EH (cell line): ENCODE measurements around the gene VWA5B2.
A peak's percentile ranks its signal among the peaks of the same experiment; 100 is the strongest.
"Not testable (repeated sequence)": the region's sequence is repeated elsewhere in the genome, so short reads cannot be mapped to it uniquely, and the experiment has no call there.

ENCODE experiments used
- DNase-seq: peaks from one replicate; pipeline ENCODE4 v3.0.0-alpha.2; 2015; ENCODE audit warnings: low read depth

Gene VWA5B2

GRCh38 chr3:184241447-184242296, 12.3 kb downstream of the VWA5B2 start:
- peak; percentile 28 for DNase-seq

DNA sequence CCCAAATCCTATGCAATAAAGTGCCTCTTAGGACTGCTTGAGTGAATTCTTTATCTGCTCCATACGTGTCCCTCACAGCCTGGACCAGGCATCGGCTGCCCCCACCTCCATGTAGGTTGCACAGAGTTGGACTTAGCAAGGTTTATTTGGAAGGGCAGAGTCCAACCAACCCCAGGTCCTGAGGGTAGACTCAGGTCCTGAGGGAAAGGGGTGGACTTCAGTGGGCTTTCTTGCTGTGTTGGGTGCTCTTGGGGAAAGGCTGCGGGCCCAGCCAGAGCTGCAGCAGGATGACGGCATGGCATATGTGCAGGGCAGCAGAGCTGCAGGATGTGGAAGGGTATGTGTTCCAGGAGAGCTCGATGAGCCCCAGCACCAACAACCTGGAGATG, 12.9 kb downstream of the VWA5B2 start:
- DNase-seq: no peak

- DNase-seq: peak; percentile 82
These were observed 19.3 kb downstream of the VWA5B2 start, which contains the start of gene ALG3 for GRCh38 chr3:184248454-184249411. ALG3 (minus strand) TSS chr3:184248962; CDS start chr3:184248940, 22 bp downstream.

GRCh38 chr3:184249412-184250166, 20.2 kb downstream of the VWA5B2 start, which contains the start of gene EEF1AKMT4:
EEF1AKMT4 (plus strand) TSS chr3:184249672; CDS start chr3:184249695, 23 bp downstream.
- DNase-seq: peak; percentile 98

DNA sequence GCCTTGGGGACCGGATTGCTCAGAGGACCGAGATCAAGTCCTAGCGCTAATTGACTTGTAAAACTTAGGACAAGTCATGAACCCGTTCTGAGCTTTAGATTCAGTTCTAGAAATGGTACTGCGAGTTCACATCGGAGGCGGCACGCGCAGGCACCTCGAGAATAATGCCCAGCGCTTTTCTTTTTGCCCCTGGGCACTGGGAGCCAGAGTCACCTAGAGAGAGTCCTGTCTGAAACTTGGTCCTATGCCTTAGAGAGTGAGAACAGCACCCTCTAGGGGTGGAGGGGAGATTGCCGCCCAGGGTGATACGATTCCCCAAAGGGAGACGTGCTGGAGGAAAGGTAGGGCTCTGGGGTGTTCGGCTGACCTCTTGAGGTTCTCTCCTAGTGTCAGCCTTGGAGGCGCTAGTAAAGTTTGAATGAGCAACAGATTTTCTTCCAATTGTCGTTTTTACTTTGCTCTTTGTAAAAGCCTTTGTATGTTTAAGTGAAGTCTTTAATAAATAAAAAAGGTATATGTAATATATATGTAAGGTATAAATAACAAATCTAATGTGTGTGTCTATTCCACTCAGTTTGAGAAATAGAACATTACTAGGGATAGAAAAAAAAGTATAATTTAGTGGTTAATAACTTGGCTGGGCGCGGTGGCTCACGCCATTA, 20.9 kb downstream of the VWA5B2 start:
- DNase-seq: peak; percentile 88

DNA sequence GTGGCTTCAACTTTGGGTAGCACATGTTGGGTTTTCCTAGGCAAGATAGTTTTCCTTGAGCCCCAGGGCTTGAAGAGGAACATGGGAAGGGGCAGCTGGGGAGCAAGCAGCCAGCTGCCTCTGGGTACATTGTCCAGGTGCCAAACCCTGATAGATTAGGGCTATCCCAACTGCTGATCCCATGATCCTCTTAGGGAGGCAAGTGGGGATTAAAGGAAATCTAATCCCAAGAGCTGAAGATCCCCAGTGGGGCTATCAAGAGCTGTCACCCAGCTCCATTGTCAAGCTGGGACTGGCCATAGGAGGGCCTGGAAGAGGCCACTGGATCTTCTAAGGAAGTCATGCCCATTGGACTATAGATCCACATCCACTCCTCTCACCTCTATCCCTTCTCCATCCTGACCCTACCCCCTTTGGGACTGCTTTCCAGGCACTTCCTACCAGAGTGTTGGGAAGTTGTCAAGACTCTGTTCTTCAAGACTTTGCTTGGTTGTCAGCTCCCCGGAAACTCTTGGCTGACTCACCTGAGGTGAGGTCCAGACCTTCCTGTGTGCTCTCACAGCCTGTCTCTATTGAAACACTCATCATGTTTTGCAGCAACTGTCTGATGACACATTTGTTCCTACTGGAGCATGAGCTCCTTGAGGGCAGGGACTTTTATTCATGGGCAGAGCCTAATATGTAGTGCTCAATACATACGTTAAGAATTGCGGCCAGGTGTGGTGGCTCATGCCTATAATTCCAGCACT, 26.1 kb downstream of the VWA5B2 start:
- no peak for DNase-seq

DNA sequence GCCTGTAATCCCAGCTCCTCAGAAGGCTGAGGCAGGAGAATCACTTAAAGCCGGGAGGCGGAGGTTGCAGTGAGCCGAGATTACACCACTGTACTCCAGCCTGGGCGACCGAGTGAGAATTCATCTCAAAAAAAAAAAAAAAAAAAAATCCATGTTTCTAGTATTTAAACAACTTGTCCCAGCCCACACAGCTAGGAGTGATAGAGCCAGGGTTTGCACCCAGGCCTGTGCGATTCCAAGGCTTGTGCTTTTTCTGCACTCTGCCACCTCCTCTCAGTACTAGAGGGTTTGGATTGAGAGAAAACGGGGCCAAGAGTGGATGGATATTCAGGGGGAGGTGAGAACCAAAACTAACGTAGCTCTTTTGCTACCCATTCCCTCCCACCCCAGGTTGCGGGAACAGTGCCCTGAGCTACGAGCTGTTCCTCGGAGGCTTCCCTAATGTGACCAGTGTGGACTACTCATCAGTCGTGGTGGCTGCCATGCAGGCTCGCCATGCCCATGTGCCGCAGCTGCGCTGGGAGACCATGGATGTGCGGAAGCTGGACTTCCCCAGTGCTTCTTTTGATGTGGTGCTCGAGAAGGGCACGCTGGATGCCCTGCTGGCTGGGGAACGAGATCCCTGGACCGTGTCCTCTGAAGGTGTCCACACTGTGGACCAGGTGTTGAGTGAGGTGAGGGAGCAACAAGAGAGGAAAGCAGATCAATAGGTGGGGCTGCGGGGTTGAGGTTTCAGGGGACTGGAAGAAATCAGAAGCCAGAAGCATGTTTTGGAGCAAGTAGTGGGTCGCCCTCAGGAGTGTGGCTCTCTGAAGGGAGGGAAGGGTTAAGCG, 27.9 kb downstream of the VWA5B2 start:
- no peak for DNase-seq

DNA sequence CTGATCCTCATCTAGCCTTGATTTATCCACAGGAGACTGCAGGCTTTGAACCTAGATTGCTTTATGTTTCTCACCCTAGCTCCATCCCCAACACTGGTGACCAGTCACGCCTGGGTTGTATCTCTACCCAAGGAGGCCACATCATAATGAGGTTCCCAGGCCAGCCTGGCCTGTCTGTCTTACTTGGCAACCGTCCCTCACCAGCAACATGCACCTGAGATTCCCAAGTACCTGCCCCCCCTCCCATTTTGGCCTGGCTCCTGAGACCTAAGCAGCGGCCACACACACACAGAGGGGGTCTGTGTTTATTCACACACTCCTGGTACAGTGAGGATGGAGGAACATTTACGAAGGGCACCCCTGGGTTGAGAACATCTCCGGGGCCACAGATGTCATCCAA, 29.5 kb downstream of the VWA5B2 start:
- DNase-seq: no peak

- DNase-seq: no peak
These were observed 30.1 kb downstream of the VWA5B2 start for GRCh38 chr3:184259396-184259877.

DNA sequence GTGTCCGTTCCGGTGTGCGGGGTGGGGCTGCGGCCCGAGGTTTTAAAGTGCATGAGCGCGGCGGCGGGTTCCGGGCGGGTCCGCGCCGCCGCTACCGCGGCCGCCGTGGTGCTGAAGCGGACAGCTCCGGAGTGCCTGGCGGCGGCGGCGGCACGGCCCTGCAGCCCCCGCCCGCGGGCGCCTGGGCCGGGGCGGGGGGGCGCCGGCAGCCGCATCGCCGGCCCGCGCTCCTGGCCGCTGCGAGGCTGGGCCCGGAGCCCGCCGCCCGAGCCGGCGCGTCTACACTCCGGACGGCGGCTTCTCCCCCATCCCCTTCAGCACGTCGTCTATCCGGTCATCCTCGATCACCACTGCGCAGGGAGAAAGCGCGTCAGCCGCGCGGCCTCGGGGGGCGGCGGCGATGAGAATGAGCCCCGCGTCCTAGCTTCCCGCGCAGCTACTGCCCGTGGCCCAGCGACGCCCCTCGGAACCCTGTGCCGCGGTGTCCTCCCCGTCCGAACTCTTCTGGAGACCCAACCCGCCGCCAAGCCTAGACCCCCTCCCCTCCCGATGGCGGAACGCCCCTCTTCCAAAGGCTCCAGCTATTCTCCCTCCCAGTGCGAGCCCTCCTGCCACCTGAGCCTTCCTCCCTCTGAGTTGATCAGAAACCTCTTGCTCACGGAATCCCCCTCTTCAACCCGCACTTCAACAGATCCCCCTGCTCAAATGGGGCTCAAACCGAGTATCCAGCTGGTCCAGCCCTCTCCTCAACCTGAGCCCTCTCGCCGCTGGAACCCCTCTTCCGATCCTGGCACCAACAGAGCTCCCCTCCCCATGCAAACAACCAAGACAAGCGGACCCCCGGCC, 30.7 kb downstream of the VWA5B2 start:
- DNase-seq: peak; percentile 46

GRCh38 chr3:184260724-184261269, 31.4 kb downstream of the VWA5B2 start:
- DNase-seq: no peak

DNA sequence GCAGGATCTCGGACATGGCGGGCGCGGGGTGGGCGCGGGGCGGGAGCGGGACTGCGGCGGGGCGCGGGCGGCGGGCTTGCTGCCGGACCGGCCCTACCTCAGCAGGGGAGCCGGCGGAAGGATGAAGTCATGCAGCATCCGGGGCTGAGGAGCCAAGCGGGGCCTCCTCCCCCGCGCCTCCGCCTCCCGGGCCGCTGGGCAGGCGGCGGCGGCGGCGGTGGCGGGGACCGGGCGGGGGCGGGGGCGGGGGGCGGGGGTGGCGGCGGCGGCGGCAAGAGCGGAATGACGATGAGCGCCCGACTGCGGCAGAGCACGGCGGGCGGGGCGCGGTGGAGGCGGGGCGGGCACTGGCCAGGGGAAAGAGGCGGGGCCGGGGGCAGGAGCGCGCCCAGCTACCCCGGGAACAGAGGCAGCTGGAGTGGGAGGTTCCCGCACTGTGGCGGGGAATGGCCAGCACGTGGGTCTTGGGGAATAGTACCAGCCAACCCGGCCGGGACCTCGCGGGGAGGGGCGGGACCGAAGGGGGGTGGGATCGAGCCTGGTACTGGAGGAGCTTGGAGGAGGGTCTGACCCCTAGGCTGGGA, 32.0 kb downstream of the VWA5B2 start, which contains the start of gene CAMK2N2:
Gene CAMK2N2, minus strand, starts transcription at position 284 of the 584 bp plus-strand sequence. Its CDS starts 268 bp downstream, at position 16.
- peak; percentile 66 for DNase-seq

GRCh38 chr3:184261854-184262763, 32.7 kb downstream of the VWA5B2 start:
- peak; percentile 43 for DNase-seq

- DNase-seq: no peak
These were observed 33.4 kb downstream of the VWA5B2 start for GRCh38 chr3:184262764-184263179.

DNA sequence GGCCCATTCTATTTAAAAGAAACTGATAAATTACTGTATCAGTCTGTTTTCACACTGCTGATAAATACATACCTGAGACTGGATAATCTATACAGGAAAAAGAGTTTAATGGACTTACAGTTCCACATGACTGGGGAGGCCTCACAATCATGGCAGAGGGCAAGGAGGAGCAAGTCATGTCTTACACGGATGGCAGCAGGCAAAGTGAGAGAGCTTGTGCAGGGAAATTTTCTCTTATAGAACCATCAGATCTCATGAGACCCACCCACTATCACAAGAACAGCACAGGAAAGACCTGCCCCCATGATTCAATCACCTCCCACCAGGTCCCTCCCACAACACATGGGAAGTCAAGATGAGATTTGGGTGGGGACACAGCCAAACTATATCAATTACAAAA, 37.9 kb downstream of the VWA5B2 start:
- not testable (repeated sequence) for DNase-seq

- no peak for DNase-seq
These were observed 42.9 kb downstream of the VWA5B2 start for GRCh38 chr3:184272269-184272668.

DNA sequence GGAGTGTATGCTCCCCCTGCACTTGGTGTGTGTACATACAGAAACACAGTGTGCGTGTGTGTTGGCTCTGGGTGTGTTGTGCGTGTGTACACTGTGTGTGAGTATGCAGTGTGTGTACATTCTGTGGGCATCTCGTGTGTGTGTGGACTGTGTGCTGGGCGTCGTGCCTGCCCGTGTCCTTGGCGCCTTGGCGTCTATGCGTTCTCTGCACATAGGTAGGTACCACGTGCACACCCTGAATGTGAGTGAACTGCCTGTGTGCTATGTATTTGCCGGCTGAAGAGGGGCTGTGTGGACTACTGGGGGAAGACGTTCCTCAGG, 46.0 kb downstream of the VWA5B2 start:
- no peak for DNase-seq
